Cerebellar nuclear complex (tissue), 1 donor: Measurements from ENCODE around the gene SPOCK1.
"Not testable (repeated sequence)": the region's sequence is repeated elsewhere in the genome, so short reads cannot be mapped to it uniquely, and the experiment has no call there.

ENCODE experiments used
- DNase-seq, 2 experiments: peaks; one replicate each; lab custom pipeline; 2025; lab: John Stamatoyannopoulos, UW

SPOCK1 gene

GRCh38 chr5:137395011-137395755 is 103.9 kb downstream of the SPOCK1 start:
- DNase-seq = peak; percentile 16 to 46

- no peak for DNase-seq
Measured at GRCh38 chr5:137394380-137394779, 104.7 kb downstream of the SPOCK1 start.

DNA sequence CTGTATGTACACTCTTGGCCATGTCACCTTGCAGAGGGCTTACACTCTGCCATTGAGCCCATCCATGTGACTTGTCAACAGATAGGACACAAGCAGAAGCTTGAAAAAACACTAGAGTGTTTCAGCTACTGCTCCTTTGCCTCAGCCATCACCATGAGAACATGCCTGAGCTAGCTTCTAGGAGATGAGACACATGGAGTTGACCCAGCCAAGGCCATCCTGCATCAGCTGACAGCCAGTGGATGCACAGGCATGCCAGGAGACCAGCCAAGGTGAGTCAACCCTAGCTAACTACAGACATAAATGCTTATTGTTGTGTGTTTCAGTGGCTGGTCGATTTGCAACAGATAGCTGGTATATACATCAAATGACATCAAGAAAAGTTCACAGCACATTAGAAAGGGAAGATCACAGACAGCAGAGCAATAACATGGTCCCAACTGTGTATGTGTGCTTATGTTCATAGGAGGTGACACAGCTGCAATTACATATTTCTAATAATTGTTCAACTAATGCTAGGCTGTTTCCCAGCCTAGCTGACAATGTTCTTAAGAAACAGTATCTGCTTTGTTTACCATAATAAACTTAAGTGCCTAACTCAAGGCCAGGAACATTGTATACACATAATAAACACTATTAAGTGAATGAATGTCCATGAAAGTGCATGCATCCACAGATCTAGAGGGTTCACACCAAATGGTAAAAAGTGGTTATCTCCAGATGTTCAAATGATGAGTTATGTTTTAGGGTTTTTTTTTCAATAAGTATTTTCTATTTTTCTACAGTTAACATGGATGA is 105.7 kb downstream of the SPOCK1 start:
- no peak for DNase-seq

DNA sequence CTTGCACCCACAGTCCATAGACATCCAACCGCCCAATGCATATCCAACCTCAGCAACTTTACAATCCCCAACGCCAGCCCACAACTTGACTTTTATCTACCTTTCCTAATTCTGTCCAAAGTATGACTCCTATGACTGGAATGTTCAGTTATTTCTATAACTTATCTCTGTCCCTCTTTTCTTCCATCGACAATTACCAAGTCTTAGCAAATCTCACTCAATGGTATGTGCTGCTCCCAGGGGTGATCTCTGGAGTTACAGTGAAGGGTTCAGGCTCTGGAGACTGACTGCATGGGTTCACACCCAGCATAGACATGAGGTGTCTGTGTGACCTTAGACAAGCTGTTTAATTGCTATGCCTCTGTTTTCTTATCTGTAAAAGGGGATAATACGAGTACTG is 106.9 kb downstream of the SPOCK1 start:
- no peak for DNase-seq

GRCh38 chr5:137391044-137391443 is 108.1 kb downstream of the SPOCK1 start:
- DNase-seq = not testable (repeated sequence)

DNA sequence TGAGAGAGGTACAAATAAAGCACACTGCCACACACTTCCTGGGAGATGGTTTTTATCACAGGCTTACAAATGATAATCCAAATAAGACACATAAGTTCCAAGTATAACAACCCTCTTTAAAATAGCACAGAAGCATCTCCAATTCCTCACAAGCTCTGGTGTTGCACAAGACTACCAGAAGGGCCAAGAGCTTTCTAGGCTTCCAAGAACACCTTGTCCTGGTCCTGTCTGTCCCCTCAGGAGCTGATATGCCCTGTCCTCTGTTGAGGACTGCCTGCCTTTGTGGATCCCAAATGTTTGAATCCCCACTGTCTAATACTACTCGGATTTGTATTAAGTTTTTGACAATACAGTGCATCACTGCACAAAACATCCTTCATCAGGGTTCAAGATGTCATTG is 110.1 kb downstream of the SPOCK1 start:
- no peak for DNase-seq

- no peak for DNase-seq
Measured at GRCh38 chr5:137385064-137385463, 114.1 kb downstream of the SPOCK1 start.

GRCh38 chr5:137383909-137384308 is 115.2 kb downstream of the SPOCK1 start:
- DNase-seq = no peak

DNA sequence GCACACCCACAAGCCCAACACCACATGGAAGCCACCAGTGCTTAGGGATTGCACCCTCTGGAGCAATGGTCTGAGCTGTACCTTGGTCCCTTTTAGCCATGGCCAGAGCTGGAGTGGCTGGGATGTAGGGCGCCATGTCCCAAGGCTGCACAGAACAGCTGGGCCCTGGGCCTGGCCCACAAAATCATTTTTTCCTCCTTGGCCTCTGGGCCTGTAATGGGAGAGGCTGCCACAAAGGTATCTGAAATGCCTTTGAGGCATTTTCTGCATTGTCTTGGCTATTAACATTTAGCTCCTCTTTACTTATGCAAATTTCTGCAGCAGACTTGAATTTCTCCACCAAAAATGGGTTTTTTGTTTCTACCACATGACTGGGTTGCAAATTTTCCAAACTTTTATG is 117.6 kb downstream of the SPOCK1 start:
- no peak for DNase-seq

DNA sequence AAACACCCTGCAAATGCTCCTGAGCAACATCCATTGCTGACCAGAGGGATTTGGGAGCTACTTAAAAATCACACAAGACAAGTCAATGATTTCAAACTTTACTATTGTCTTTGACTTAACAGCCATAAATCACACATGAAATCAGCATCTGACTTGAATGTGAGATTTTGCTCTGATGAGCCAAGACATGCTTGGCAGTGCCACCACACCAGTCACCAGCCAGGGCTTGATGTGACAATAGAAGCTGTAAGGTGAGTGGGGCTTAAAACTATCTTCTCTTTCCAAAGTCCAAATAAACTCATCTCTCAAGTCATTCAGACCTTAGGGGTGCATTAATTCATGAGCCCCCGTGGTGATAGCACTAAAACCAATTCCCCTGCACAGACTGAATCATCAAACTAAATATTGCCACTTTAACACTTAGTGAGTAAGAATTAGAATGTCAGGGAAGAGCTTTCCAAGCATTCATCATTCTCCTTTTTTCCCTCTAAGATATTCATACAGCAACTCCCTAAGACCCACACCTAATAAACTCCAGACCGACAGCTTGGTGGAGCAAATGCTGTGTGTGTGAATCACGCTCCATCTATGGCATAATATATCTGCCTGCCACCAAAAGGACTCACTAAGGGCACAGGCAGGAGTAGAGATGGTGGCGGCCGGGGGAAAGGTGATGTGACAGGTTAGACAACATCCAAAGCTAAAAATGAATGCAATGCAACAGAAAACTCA is 119.4 kb downstream of the SPOCK1 start:
- DNase-seq = no peak

DNA sequence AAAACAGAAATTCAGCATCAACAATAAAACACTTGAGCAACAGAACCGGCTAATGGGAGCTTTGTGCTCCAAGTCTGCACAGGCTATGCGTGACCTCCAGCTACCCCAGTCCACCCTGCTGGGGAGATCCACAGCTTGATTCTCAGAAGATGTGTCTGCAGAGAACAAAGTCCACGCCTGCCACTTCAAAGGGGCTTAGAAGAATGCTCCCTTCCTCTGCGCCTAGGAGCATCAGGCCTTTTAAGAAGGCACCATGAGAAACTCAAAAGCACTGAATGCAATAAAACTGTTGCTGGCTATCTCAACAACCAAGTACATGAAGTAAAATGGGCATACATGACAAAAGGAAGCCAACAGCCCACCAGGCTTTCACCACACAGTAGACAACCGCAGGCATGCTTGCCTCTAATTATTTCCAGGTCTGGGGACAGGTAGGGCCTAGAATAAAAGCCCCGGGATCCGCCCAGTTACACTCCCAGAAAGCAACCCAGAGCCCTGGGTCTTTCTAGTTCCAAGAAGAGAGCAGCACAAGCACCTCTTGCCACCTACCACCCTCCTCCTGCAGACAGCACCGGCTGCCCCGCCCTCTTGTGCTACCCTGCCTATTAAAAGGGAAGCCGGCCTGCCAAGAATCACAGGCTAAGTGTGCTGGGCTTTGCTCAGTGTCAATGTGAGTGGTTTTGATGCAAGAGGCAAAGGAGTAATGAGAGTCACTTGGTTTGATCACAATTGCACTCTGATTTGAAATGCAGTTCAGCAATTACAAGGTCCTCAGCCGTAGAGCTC is 123.2 kb downstream of the SPOCK1 start:
- DNase-seq = no peak

- peak in 1 of 2 experiments; percentile 51 for DNase-seq
Measured at GRCh38 chr5:137374110-137374714, 124.9 kb downstream of the SPOCK1 start.

- DNase-seq = no peak
Measured at GRCh38 chr5:137372773-137373160, 126.4 kb downstream of the SPOCK1 start.

DNA sequence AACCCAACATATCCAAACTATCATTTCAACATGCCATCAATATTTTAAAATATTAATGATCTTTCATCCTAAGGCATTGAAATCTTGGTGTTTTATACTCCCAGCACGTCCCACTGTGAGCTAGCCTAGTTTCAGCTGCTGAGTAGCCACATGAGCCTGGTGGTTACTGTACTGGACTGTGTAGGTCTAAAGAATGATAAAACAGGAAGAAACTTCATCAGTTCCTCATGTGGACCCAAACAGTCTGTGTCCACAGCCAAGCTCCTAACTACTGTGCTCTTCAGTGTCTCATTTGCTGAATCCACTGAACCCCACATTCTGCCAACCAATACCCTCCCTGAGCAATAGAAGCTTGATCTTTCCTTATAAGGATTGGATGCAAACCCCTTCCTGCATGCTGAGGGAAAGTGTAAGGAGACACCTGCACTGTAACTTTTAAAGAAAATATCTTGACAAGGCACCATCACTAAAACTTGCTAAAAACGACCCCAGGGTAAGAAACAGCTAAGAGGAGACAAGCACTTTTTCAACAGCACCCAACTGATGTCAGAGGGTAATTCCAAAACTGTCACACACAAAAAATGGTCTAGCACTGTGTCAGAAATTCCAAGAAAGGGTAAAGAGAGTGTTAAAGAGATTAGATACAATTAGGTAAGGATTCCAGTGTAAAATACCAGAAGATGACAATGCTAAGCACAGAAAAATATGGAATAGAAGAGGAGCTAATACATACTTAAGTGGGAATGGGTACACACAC is 126.9 kb downstream of the SPOCK1 start:
- no peak for DNase-seq

DNA sequence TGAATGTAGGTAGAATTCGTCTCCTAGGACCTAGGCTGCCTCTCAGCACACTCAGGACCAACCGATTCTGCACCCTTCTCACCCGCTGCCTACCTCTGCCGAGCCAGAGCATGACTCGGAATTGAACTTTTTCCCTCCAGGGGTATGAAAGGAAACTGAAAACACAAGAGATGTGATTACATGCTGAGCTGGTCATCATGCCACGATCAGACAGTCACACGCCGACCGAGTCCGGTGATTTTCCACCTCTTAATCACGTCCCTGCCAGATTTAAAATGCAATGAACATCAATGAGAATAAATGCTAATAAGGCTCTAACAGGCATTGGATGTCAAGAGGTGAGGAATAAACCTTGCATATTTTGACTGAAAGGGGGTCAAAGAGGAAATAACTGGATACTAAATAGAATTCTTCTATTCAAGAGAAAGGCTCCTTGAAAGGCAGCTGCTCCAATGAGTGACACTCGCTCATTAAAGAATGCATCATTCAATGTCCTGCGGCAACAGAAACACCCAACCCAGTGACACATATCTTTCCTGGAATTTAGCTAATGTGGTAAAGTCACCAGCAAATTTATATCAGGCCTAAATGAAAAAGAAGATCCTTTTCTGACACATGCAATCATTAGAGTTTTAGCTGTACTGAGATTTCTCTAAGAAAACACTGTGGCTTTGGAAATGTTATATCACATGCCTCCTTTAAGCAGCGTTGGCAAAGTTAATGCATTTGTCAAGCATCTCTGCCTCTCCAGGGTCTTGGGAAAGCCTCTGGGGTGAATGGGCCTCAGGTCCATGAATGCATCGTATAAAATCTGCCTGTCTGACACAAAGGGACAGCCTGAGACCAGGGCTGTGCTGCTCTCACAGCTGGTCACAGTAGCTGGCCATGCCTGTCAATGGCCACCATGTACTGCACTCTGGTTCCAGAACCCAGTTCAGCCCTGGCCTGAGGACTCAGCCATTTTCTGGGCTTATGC is 128.7 kb downstream of the SPOCK1 start:
- DNase-seq = no peak

DNA sequence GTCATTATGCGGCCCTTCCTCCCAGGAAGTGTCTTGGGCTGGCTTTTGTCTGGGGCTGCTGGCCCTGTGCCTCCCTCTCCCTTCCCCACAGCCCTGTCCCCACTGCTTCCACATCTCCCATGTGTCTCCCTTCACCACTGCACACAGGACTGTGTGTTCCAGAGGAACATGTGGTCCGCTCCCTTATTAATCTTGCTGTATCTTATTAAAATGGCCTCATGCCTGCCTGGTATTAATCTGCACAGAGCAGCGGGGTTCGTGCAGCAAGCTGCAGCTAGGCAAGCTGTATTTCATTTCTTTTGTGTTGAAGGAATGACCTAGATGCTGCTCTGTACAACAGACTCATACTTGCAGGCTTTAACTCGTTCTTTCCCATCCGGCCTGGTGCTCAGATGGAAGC is 130.5 kb downstream of the SPOCK1 start:
- DNase-seq = no peak

- DNase-seq = no peak
Measured at GRCh38 chr5:137367951-137368350, 131.2 kb downstream of the SPOCK1 start.

DNA sequence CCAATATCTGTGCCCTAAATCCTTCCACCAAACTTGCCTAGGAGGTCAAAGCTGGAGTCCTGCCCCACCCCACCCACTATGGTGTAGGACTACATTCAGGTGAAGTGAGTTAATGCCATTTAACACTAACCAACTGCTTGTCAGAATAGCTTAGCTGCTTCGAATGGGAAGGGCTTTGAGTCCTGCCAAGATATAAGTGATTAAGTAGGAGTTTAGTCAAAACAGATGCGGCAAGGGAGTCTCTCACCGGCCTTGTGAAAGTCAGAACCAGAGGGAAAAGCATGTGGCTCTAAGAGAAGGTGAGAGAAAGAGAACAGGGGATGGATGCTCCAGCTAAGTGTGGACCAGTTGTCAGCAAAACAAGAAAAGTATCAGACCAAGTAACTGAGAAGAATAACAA is 132.6 kb downstream of the SPOCK1 start:
- DNase-seq = no peak

DNA sequence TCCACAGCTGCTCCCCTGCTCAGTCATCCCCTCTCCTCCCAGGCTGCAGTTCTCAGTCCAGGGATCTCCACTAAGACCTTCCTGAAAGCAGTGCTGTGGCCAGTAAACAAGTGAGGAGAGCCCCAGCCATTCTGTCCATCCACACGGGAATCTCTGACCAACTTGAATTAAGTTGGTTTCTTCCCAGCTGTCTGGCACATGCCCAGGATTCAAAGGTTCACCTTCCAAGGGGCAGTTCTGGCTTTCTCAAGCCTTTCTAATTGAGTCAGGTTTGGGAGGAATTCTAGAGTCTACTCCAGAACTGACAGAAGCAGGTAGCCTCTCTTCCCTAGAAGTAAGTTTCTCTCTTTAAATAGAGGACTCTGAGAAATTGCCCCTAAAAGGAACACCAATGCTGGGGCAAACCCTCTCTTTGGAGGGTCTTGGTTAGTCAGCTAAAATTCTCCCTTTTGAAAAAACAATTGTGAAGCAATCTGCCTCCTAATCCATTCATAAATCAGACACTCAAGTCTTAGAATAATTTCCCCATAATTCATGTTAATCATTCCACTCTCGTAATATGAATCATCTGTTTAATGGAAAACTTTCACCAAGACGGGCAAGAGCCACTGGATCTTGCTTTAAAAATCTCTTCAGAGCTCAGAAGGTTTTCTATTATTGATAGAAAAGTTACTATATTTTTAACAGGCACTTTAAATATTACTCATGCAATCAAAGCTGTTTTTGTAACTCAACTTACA is 133.8 kb downstream of the SPOCK1 start:
- no peak for DNase-seq
